ENCODE measurements around the gene NUF2. TPM values are rescaled to one million over a fixed set of nuclear protein-coding genes. Genes with fewer than 3 reads are reported as not detected.
"Not testable (repeated sequence)": the region's sequence is repeated elsewhere in the genome, so short reads cannot be mapped to it uniquely, and the experiment has no call there.

NUF2 gene
- total RNA-seq, 1 experiment from 2014 or later = 40.0 TPM

- CTCF ChIA-PET = no interaction called here
- no peak overlapping the region for H3K4me3 ChIP-seq (ENCODE audit: low read depth, low read length)
- peaks cover 7% of the 10 kb centered on the region; the same call in 1 of the 2 replicates for H3K9me3 ChIP-seq
- no peak for DNase-seq
- POLR2A ChIA-PET = no interaction called here
- Mint-ChIP-seq H3K4me3 (ENCODE audit: unreplicated experiment) (no peak overlapping the region), H3K36me3 (ENCODE audit: insufficient read depth, unreplicated experiment) (no peaks in the 10 kb centered on the region), H3K27me3 (ENCODE audit: insufficient read depth, unreplicated experiment) (no peaks in the 10 kb centered on the region), H3K27ac (ENCODE audit: unreplicated experiment) (no peak overlapping the region), H3K9me3 (ENCODE audit: unreplicated experiment) (peaks cover 16% of the 10 kb centered on the region), H3K4me1 (ENCODE audit: low read depth, unreplicated experiment) (peaks cover 8% of the 10 kb centered on the region)
- H3K4me1 ChIP-seq = peaks cover 4% of the 10 kb centered on the region; the same call in 1 of the 2 replicates
- BruUV-seq (replicated peaks) = no TSS peak
- no peaks in the 10 kb centered on the region for H3K27me3 ChIP-seq (replicated peaks; ENCODE audit: control insufficient read depth, insufficient read depth, low read length)
- TF ChIP-seq CTCF (IDR thresholded peaks at IDR 0.05; ENCODE audit: insufficient read depth in 1 of 2, low read depth in 1 of 2, low read length in 1 of 2, severe bottlenecking in 1 of 2, unreplicated experiment in 1 of 2) = no peak
- intact Hi-C loops (cut with micrococcal nuclease; ENCODE audit: unreplicated experiment) = no loop called here
- no peaks in the 10 kb centered on the region for H3K36me3 ChIP-seq (ENCODE audit: control insufficient read depth, insufficient read depth, low read length)
Observed at GRCh38 chr1:163275222-163275621, 46.5 kb upstream of the NUF2 start.

GRCh38 chr1:163278602-163279001 lies 43.2 kb upstream of the NUF2 start:
- no peak overlapping the region for H3K4me3 Mint-ChIP-seq (ENCODE audit: unreplicated experiment)
- peaks cover 16% of the 10 kb centered on the region for H3K9me3 Mint-ChIP-seq (ENCODE audit: unreplicated experiment)
- TF ChIP-seq CTCF (IDR thresholded peaks at IDR 0.05; ENCODE audit: insufficient read depth in 1 of 2, low read depth in 1 of 2, low read length in 1 of 2, severe bottlenecking in 1 of 2, unreplicated experiment in 1 of 2) = no peak
- no peak for DNase-seq
- no peak overlapping the region for H3K27ac Mint-ChIP-seq (ENCODE audit: unreplicated experiment)
- no peaks in the 10 kb centered on the region for H3K27me3 ChIP-seq (replicated peaks; ENCODE audit: control insufficient read depth, insufficient read depth, low read length)
- intact Hi-C loops (cut with micrococcal nuclease; ENCODE audit: unreplicated experiment) = no loop called here
- peaks cover 7% of the 10 kb centered on the region; the same call in 1 of the 2 replicates for H3K9me3 ChIP-seq
- no peak overlapping the region for H3K4me3 ChIP-seq (ENCODE audit: low read depth, low read length)
- ChIA-PET POLR2A (no interaction called here), CTCF (no interaction called here)
- H3K36me3 Mint-ChIP-seq (ENCODE audit: insufficient read depth, unreplicated experiment) = no peaks in the 10 kb centered on the region
- no peaks in the 10 kb centered on the region for H3K36me3 ChIP-seq (ENCODE audit: control insufficient read depth, insufficient read depth, low read length)
- peaks cover 4% of the 10 kb centered on the region; the same call in 1 of the 2 replicates for H3K4me1 ChIP-seq
- H3K4me1 Mint-ChIP-seq (ENCODE audit: low read depth, unreplicated experiment) = peaks cover 8% of the 10 kb centered on the region
- H3K27me3 Mint-ChIP-seq (ENCODE audit: insufficient read depth, unreplicated experiment) = no peaks in the 10 kb centered on the region
- no TSS peak for BruUV-seq (replicated peaks)

GRCh38 chr1:163284867-163285266 lies 36.9 kb upstream of the NUF2 start:
- H3K9me3 ChIP-seq; H3K27me3 Mint-ChIP-seq (ENCODE audit: insufficient read depth, unreplicated experiment); H3K36me3 Mint-ChIP-seq (ENCODE audit: insufficient read depth, unreplicated experiment); CTCF ChIA-PET; intact Hi-C loops (cut with micrococcal nuclease; ENCODE audit: unreplicated experiment); H3K36me3 ChIP-seq (ENCODE audit: control insufficient read depth, insufficient read depth, low read length); DNase-seq; H3K4me3 Mint-ChIP-seq (ENCODE audit: unreplicated experiment); H3K4me1 ChIP-seq; POLR2A ChIA-PET; H3K4me1 Mint-ChIP-seq (ENCODE audit: low read depth, unreplicated experiment); H3K27ac Mint-ChIP-seq (ENCODE audit: unreplicated experiment); H3K27me3 ChIP-seq (replicated peaks; ENCODE audit: control insufficient read depth, insufficient read depth, low read length); H3K9me3 Mint-ChIP-seq (ENCODE audit: unreplicated experiment); H3K4me3 ChIP-seq (ENCODE audit: low read depth, low read length); BruUV-seq (replicated peaks): not testable (repeated sequence)
